H9 (cell line): ENCODE data around the gene ITPR2. TPM values are rescaled to one million over a fixed set of nuclear protein-coding genes. Genes with fewer than 3 reads are reported as not detected.
A peak's percentile ranks its signal among the peaks of the same experiment; 100 is the strongest.

ENCODE experiments used
- DNase-seq: peaks from one replicate; pipeline ENCODE4 v3.0.0-alpha.2; 2017
- H2AFZ ChIP-seq: one replicate; pipeline ENCODE4 v1.6.1; 2013; ENCODE audit warnings: mild to moderate bottlenecking, low read length, control low read depth, moderate library complexity
- H2AK5ac ChIP-seq: 2 replicates; pipeline ENCODE4 v1.6.1; 2013; ENCODE audit warnings: low read length, control low read depth, mixed read lengths; ENCODE audit not compliant: insufficient read length
- H2BK120ac ChIP-seq: one replicate; pipeline ENCODE4 v1.6.1; 2013; ENCODE audit warnings: low read depth, mild to moderate bottlenecking, low read length, control low read depth, inconsistent platforms; ENCODE audit not compliant: poor library complexity, severe bottlenecking
- H2BK12ac ChIP-seq: 2 replicates; pipeline ENCODE4 v1.6.1; 2013; ENCODE audit warnings: low read length, control low read depth, mixed read lengths, low read depth; ENCODE audit not compliant: insufficient read length
- H2BK15ac ChIP-seq: 2 replicates; pipeline ENCODE4 v1.6.1; 2013; ENCODE audit warnings: low read depth, low read length, control low read depth
- H2BK20ac ChIP-seq: one replicate; pipeline ENCODE4 v1.6.1; 2013; ENCODE audit warnings: low read depth, mild to moderate bottlenecking, low read length, control low read depth, inconsistent platforms; ENCODE audit not compliant: poor library complexity, severe bottlenecking
- H2BK5ac ChIP-seq: 2 replicates; pipeline ENCODE4 v1.6.1; 2013; ENCODE audit warnings: low read length, control low read depth, mixed read lengths; ENCODE audit not compliant: insufficient read length
- H3K14ac ChIP-seq: 2 replicates; pipeline ENCODE4 v1.6.1; 2013; ENCODE audit warnings: low read length, control low read depth; ENCODE audit not compliant: insufficient read depth
- H3K18ac ChIP-seq: 2 replicates; pipeline ENCODE4 v1.6.1; 2013; ENCODE audit warnings: low read depth, mild to moderate bottlenecking, mixed read lengths, low read length, control low read depth; ENCODE audit not compliant: insufficient read length
- H3K23ac ChIP-seq: 2 replicates; pipeline ENCODE4 v1.6.1; 2013; ENCODE audit warnings: low read length, control low read depth, mixed read lengths, low read depth; ENCODE audit not compliant: insufficient read length
- H3K23me2 ChIP-seq: 2 replicates; pipeline ENCODE4 v1.6.1; 2013; ENCODE audit warnings: low read depth, mild to moderate bottlenecking, mixed read lengths, low read length, control low read depth; ENCODE audit not compliant: insufficient read length, poor library complexity, severe bottlenecking
- H3K27ac ChIP-seq: 2 replicates; pipeline ENCODE4 v1.5.1; 2013; ENCODE audit warnings: low read length, control low read depth, mixed read lengths, low read depth; ENCODE audit not compliant: insufficient read length
- H3K27me3 ChIP-seq: 2 replicates; pipeline ENCODE4 v1.6.1; 2013; ENCODE audit warnings: low read length, control low read depth, inconsistent platforms; ENCODE audit not compliant: insufficient read depth
- H3K4ac ChIP-seq: 2 replicates; pipeline ENCODE4 v1.6.1; 2013; ENCODE audit warnings: low read depth, mild to moderate bottlenecking, control low read depth, inconsistent platforms, low read length, moderate library complexity
- H3K4me1 ChIP-seq: 2 replicates; pipeline ENCODE4 v1.6.1; 2013; ENCODE audit warnings: low read length, control low read depth, inconsistent platforms; ENCODE audit not compliant: insufficient read depth
- H3K4me2 ChIP-seq: 2 replicates; pipeline ENCODE4 v1.6.1; 2013; ENCODE audit warnings: low read length, control low read depth, mixed read lengths; ENCODE audit not compliant: insufficient read length, insufficient read depth
- H3K56ac ChIP-seq: 2 replicates; pipeline ENCODE4 v1.6.1; 2013; ENCODE audit warnings: low read depth, mild to moderate bottlenecking, mixed read lengths, low read length, control low read depth; ENCODE audit not compliant: insufficient read length
- H3K79me1 ChIP-seq: 2 replicates; pipeline ENCODE4 v1.6.1; 2013; ENCODE audit warnings: low read depth, mild to moderate bottlenecking, moderate library complexity, low read length, control low read depth, inconsistent platforms; ENCODE audit not compliant: insufficient read depth, poor library complexity, severe bottlenecking
- H3K79me2 ChIP-seq: 2 replicates; pipeline ENCODE4 v1.6.1; 2013; ENCODE audit warnings: low read length, control low read depth, inconsistent platforms; ENCODE audit not compliant: insufficient read depth
- H3K9ac ChIP-seq: 2 replicates; pipeline ENCODE4 v1.6.1; 2013; ENCODE audit warnings: low read length, control low read depth, mixed read lengths; ENCODE audit not compliant: insufficient read length; ENCODE audit errors: extremely low read depth
- H3K9me3 ChIP-seq: one replicate; pipeline ENCODE4 v1.6.1; 2013; ENCODE audit warnings: low read depth, low read length, inconsistent platforms; ENCODE audit not compliant: control insufficient read depth
- H3T11ph ChIP-seq: one replicate; pipeline ENCODE4 v1.6.1; 2013; ENCODE audit warnings: mild to moderate bottlenecking, low read length, control low read depth, inconsistent platforms
- H4K20me1 ChIP-seq: one replicate; pipeline ENCODE4 v1.6.1; 2013; ENCODE audit not compliant: control insufficient read depth, insufficient read length, insufficient read depth
- H4K5ac ChIP-seq: 2 replicates; pipeline ENCODE4 v1.6.1; 2013; ENCODE audit warnings: low read depth, mild to moderate bottlenecking, mixed read lengths, low read length, control low read depth; ENCODE audit not compliant: insufficient read length
- H4K8ac ChIP-seq: replicated peaks from 2 replicates; pipeline ENCODE4 v1.6.1; 2013; ENCODE audit warnings: low read length, control low read depth, mixed read lengths, low read depth; ENCODE audit not compliant: insufficient read length
- H4K91ac ChIP-seq: 2 replicates; pipeline ENCODE4 v1.6.1; 2013; ENCODE audit warnings: low read depth, mild to moderate bottlenecking, moderate library complexity, mixed read lengths, low read length, control low read depth; ENCODE audit not compliant: insufficient read length
- H3K27ac Mint-ChIP-seq, 3 experiments: 2 replicates in 2 of 3; 3 replicates in 1 of 3; pipeline ENCODE4 v1.8.0; 2020 to 2021; ENCODE audit warnings: mixed read lengths in 3 of 3, mild to moderate bottlenecking in 1 of 3, moderate library complexity in 1 of 3
- H3K27me3 Mint-ChIP-seq: 2 replicates; pipeline ENCODE4 v1.8.0; 2021; ENCODE audit warnings: low read depth, mild to moderate bottlenecking, moderate library complexity, mixed read lengths
- H3K36me3 Mint-ChIP-seq, 3 experiments: 2 replicates in 2 of 3; 3 replicates in 1 of 3; pipeline ENCODE4 v1.8.0; 2020 to 2021; ENCODE audit warnings: low read depth in 3 of 3, mixed read lengths in 3 of 3; ENCODE audit not compliant: insufficient read depth in 1 of 3
- H3K4me1 Mint-ChIP-seq, 2 experiments: 2 replicates each; pipeline ENCODE4 v1.8.0; 2020; ENCODE audit warnings: mixed read lengths in 2 of 2
- H3K4me3 Mint-ChIP-seq, 2 experiments: 2 replicates in 1 of 2; 3 replicates in 1 of 2; pipeline ENCODE4 v1.8.0; 2020 to 2021; ENCODE audit warnings: mild to moderate bottlenecking in 2 of 2, mixed read lengths in 2 of 2, moderate library complexity in 1 of 2
- H3K9me3 Mint-ChIP-seq, 2 experiments: 2 replicates in 1 of 2; 3 replicates in 1 of 2; pipeline ENCODE4 v1.8.0; 2020; ENCODE audit warnings: mild to moderate bottlenecking in 2 of 2, mixed read lengths in 2 of 2, moderate library complexity in 1 of 2
- CTCF ChIP-seq: fragments of 200-600 bp; sonication (generic); conservative IDR thresholded peaks from 3 replicates; pipeline ENCODE4 v1.8.0; 2021; ENCODE audit warnings: antibody characterized with exemption, mild to moderate bottlenecking
- WGBS: extraction: QIAGEN DNeasy Blood & Tissue Kit; methylation state at CpG from one replicate; pipeline ENCODE4 v1.1.7; 2013; ENCODE audit warnings: missing lambda C conversion rate, low lambda C conversion rate, mixed read lengths; ENCODE audit not compliant: insufficient read length; ENCODE audit errors: extremely low coverage; 5-methylcytosine and 5-hydroxymethylcytosine counted together
- total RNA-seq: library from RNA; stranded (reverse); gene quantifications from 2 replicates; pipeline ENCODE4 v1.2.1, GENCODE V29; 2021

The ITPR2 gene
- total RNA-seq, 1 experiment from 2014 or later, result 14.8 TPM

GRCh38 chr12:26520109-26520508 lies 312.9 kb downstream of the ITPR2 start:
- Histone ChIP-seq H3K79me1 (no peaks in the 10 kb centered on the region), H3K18ac (no peak overlapping the region), H3K23ac (no peak overlapping the region), H2BK120ac (no peak overlapping the region), H3K9me3 (no peaks in the 10 kb centered on the region), H2BK15ac (no peak overlapping the region), H3K27me3 (no peaks in the 10 kb centered on the region), H3K79me2 (no peaks in the 10 kb centered on the region), H4K5ac (no peak overlapping the region), H4K91ac (no peak overlapping the region), H3K4me1 (peaks cover 2% of the 10 kb centered on the region; the same call in 1 of the 2 replicates), H4K8ac (no peak overlapping the region), H3K4ac (no peak overlapping the region), H3K23me2 (no peaks in the 10 kb centered on the region), H2AK5ac (no peak overlapping the region), H3K14ac (no peak overlapping the region), H2BK12ac (no peak overlapping the region), H4K20me1 (no peaks in the 10 kb centered on the region), H2BK20ac (no peak overlapping the region), H3T11ph (no peak overlapping the region), H3K56ac (no peak overlapping the region), H3K9ac (no peak overlapping the region), H2AFZ (no peak overlapping the region), H3K4me2 (no peak overlapping the region), H3K27ac (no peak overlapping the region), H2BK5ac (no peak overlapping the region)
- TF ChIP-seq CTCF, result no peak
- Mint-ChIP-seq H3K4me3 (no peak overlapping the region), H3K27me3 (no peaks in the 10 kb centered on the region), H3K27ac (peak overlapping the region in 1 of 3 experiments; percentile 80; a peak in 1 of 7 replicates), H3K4me1 (peaks cover 0 to 3% of the 10 kb centered on the region in 2 experiments; a peak in 1 of 4 replicates), H3K9me3 (peaks cover 6 to 8% of the 10 kb centered on the region in 2 experiments; a peak in 4 of 5 replicates), H3K36me3 (peaks cover 3 to 12% (median 6%) of the 10 kb centered on the region in 3 experiments; a peak in 6 of 7 replicates)
- DNase-seq, result no peak
- no CpG with 5 or more reads among the region's 1 CpG for WGBS
